Smooth muscle cell (in vitro differentiated cells): ENCODE data around the gene STAC2. TPM values are rescaled to one million over a fixed set of nuclear protein-coding genes. Genes with fewer than 3 reads are reported as not detected.

Experiments used
- DNase-seq: peaks from one replicate; lab custom pipeline; 2025; ENCODE audit not compliant: unreplicated experiment; lab: John Stamatoyannopoulos, UW
- H2AFZ ChIP-seq: fragments of 200-600 bp; sonication (generic); 2 replicates; pipeline ENCODE4 v1.6.0; 2016; ENCODE audit warnings: antibody characterized with exemption, low read depth, mild to moderate bottlenecking
- H3F3A ChIP-seq: fragments of 200-600 bp; sonication (generic); 2 replicates; pipeline ENCODE4 v1.6.0; 2017; ENCODE audit warnings: antibody characterized with exemption, low read depth
- H3K27ac ChIP-seq: fragments of 200-600 bp; sonication (generic); 2 replicates; pipeline ENCODE4 v1.5.1; 2016; ENCODE audit warnings: low read depth, mild to moderate bottlenecking
- H3K27me3 ChIP-seq: fragments of 200-600 bp; sonication (generic); 2 replicates; pipeline ENCODE4 v1.6.1; 2016; ENCODE audit warnings: low read depth, mild to moderate bottlenecking
- H3K36me3 ChIP-seq: fragments of 200-600 bp; sonication (generic); 2 replicates; pipeline ENCODE4 v1.5.1; 2016; ENCODE audit warnings: low read depth
- H3K4me1 ChIP-seq: fragments of 200-600 bp; sonication (generic); 2 replicates; pipeline ENCODE4 v1.5.1; 2016; ENCODE audit warnings: low read depth
- H3K4me2 ChIP-seq: fragments of 200-600 bp; sonication (generic); 2 replicates; pipeline ENCODE4 v1.6.0; 2016; ENCODE audit warnings: mild to moderate bottlenecking
- H3K4me3 ChIP-seq: fragments of 200-600 bp; sonication (generic); 2 replicates; pipeline ENCODE4 v1.5.1; 2016; ENCODE audit warnings: mild to moderate bottlenecking
- H3K79me2 ChIP-seq: fragments of 200-600 bp; sonication (generic); 2 replicates; pipeline ENCODE4 v1.6.0; 2016; ENCODE audit warnings: low read depth, mild to moderate bottlenecking
- H3K9ac ChIP-seq: fragments of 200-600 bp; sonication (generic); 2 replicates; pipeline ENCODE4 v1.6.0; 2016; ENCODE audit warnings: low read depth
- H3K9me3 ChIP-seq: fragments of 200-600 bp; sonication (generic); replicated peaks from 2 replicates; pipeline ENCODE4 v1.5.1; 2016; ENCODE audit warnings: low read depth
- H4K20me1 ChIP-seq: fragments of 200-600 bp; sonication (generic); 2 replicates; pipeline ENCODE4 v1.6.0; 2016; ENCODE audit warnings: low read depth
- WGBS: methylation state at CpG from one replicate; pipeline ENCODE4 v1.1.7; 2016; ENCODE audit warnings: low lambda C conversion rate; 5-methylcytosine and 5-hydroxymethylcytosine counted together
- polyA plus RNA-seq: library from polyadenylated mRNA; unstranded; fragments of >200 nt; fragmentation: Nextera tagmentation; extraction: Ambion mirVana; gene quantifications from 2 replicates; pipeline ENCODE4 v1.2.1, GENCODE V29; 2016
- total RNA-seq: library from RNA; depleted of rRNA; stranded (reverse); fragments of >200 nt; gene quantifications from 2 replicates; pipeline ENCODE4 v1.2.3, GENCODE V29; 2014
- TF ChIP-seq, protein P1 (sequence below): fragments of 200-600 bp; sonication (generic); IDR thresholded peaks from 2 replicates; pipeline ENCODE4 v1.5.1; 2017; ENCODE audit warnings: borderline replicate concordance, mild to moderate bottlenecking, antibody characterized with exemption; ENCODE audit not compliant: insufficient read depth, poor library complexity, severe bottlenecking

STAC2 gene
- total and polyA plus RNA-seq, 2 experiments from 2014 or later: 0.09 to 0.32 TPM

- peaks cover 8% of the 10 kb centered on the region for H3K27me3 ChIP-seq
- H3K4me3 ChIP-seq: no peak overlapping the region
- no peak overlapping the region for H3K27ac ChIP-seq
- no peaks in the 10 kb centered on the region for H3K79me2 ChIP-seq
- H3K36me3 ChIP-seq: no peaks in the 10 kb centered on the region
- no peak for DNase-seq
- no peaks in the 10 kb centered on the region for H3K9me3 ChIP-seq
- no peaks in the 10 kb centered on the region for H4K20me1 ChIP-seq
- no peaks in the 10 kb centered on the region for H3K4me1 ChIP-seq
- WGBS: 79% methylated on average over 7 of the region's 7 CpGs
- no peaks in the 10 kb centered on the region for H3F3A ChIP-seq
- H3K9ac ChIP-seq: no peak overlapping the region
- H2AFZ ChIP-seq: no peak overlapping the region
- H3K4me2 ChIP-seq: no peak overlapping the region
- TF ChIP-seq, protein P1, sequence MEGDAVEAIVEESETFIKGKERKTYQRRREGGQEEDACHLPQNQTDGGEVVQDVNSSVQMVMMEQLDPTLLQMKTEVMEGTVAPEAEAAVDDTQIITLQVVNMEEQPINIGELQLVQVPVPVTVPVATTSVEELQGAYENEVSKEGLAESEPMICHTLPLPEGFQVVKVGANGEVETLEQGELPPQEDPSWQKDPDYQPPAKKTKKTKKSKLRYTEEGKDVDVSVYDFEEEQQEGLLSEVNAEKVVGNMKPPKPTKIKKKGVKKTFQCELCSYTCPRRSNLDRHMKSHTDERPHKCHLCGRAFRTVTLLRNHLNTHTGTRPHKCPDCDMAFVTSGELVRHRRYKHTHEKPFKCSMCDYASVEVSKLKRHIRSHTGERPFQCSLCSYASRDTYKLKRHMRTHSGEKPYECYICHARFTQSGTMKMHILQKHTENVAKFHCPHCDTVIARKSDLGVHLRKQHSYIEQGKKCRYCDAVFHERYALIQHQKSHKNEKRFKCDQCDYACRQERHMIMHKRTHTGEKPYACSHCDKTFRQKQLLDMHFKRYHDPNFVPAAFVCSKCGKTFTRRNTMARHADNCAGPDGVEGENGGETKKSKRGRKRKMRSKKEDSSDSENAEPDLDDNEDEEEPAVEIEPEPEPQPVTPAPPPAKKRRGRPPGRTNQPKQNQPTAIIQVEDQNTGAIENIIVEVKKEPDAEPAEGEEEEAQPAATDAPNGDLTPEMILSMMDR: no peak
Measured at GRCh38 chr17:39237586-39237985, 11.8 kb upstream of the STAC2 start.

- Histone ChIP-seq H4K20me1 (no peaks in the 10 kb centered on the region), H3K79me2 (no peaks in the 10 kb centered on the region), H3K9me3 (no peaks in the 10 kb centered on the region), H3K4me3 (no peak overlapping the region), H2AFZ (no peak overlapping the region), H3K9ac (no peak overlapping the region), H3K4me2 (no peak overlapping the region), H3K4me1 (no peaks in the 10 kb centered on the region), H3K27me3 (peaks cover 8% of the 10 kb centered on the region), H3K27ac (no peak overlapping the region), H3F3A (no peaks in the 10 kb centered on the region), H3K36me3 (no peaks in the 10 kb centered on the region)
- WGBS: 85% methylated on average over 6 of the region's 6 CpGs
- DNase-seq: no peak
- TF ChIP-seq, protein P1: no peak
Measured at GRCh38 chr17:39236981-39237441, 11.3 kb upstream of the STAC2 start.

- Histone ChIP-seq H3K79me2 (no peaks in the 10 kb centered on the region), H3K9me3 (no peaks in the 10 kb centered on the region), H3K9ac (no peak overlapping the region), H3F3A (no peaks in the 10 kb centered on the region), H3K36me3 (no peaks in the 10 kb centered on the region), H3K4me2 (no peak overlapping the region), H3K27ac (no peak overlapping the region), H3K4me3 (no peak overlapping the region), H3K27me3 (peaks cover 8% of the 10 kb centered on the region), H3K4me1 (peaks cover 5% of the 10 kb centered on the region), H4K20me1 (no peaks in the 10 kb centered on the region), H2AFZ (no peak overlapping the region)
- WGBS: 83% methylated on average over 5 of the region's 5 CpGs
- DNase-seq: no peak
- TF ChIP-seq, protein P1: no peak
Measured at GRCh38 chr17:39236450-39236927, 10.7 kb upstream of the STAC2 start.

- Histone ChIP-seq H3K4me1 (peaks cover 8% of the 10 kb centered on the region), H3K27me3 (peaks cover 8% of the 10 kb centered on the region), H3K9ac (no peak overlapping the region), H3K4me3 (no peak overlapping the region), H4K20me1 (no peaks in the 10 kb centered on the region), H2AFZ (no peak overlapping the region), H3K79me2 (no peaks in the 10 kb centered on the region), H3K27ac (no peak overlapping the region), H3K4me2 (no peak overlapping the region), H3K9me3 (no peaks in the 10 kb centered on the region), H3K36me3 (no peaks in the 10 kb centered on the region), H3F3A (no peaks in the 10 kb centered on the region)
- no peak for DNase-seq
- TF ChIP-seq, protein P1: peak; percentile 56
- 46% methylated on average over 18 of the region's 18 CpGs for WGBS
Measured at GRCh38 chr17:39235555-39236449, 10.1 kb upstream of the STAC2 start.
